GM18951 (cell line): Measurements from ENCODE around the gene PPL.
"Not testable (repeated sequence)": the region's sequence is repeated elsewhere in the genome, so short reads cannot be mapped to it uniquely, and the experiment has no call there.

Experiments used
- POLR2A ChIP-seq: IDR thresholded peaks from 4 replicates; pipeline ENCODE4 v1.6.1; 2011; ENCODE audit warnings: mild to moderate bottlenecking; ENCODE audit not compliant: insufficient read length, insufficient read depth; ENCODE audit errors: extremely low read depth
- in situ Hi-C: fragments of 300-500 bp; cut with MboI; formaldehyde crosslinking; loops from one replicate; pipeline ENCODE4 v1.12.0; 2022; ENCODE audit warnings: low sequenced_read_pairs, mixed read lengths, inconsistent platforms; ENCODE audit not compliant: unreplicated experiment

PPL gene

DNA sequence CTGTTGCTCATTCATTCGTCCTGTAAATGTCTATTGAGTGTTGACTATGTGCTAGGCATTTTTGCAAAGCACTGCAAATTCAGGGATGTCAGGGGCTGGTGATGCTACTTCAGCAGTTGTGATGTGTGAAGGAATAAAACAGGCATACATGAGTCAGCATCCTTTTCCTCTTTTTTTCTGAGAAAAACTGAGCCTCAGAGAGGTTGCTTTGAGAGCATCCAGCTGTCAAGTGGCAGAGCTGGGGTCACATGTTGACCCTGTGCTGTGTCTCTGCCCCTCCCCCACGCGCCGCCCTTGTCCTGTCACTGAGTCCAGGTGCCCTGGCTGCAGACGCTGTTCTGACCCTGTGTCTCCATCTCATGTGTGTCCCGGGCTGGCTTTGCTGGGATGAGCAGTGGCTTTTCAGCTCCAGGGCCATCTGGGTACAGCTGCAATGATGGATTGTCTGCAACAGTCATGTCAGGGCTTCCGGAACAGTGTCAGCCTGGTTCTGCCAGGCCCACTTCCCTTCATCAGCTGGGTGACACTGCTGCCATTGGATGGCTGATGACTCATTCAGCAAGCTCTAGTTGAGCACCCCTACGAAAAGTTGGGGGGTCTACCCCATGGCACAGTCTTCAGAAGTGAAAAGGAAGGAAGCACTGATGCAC, 36.1 kb upstream of the PPL start:
- in situ Hi-C loops = no loop called here
- no peak for TF ChIP-seq POLR2A

DNA sequence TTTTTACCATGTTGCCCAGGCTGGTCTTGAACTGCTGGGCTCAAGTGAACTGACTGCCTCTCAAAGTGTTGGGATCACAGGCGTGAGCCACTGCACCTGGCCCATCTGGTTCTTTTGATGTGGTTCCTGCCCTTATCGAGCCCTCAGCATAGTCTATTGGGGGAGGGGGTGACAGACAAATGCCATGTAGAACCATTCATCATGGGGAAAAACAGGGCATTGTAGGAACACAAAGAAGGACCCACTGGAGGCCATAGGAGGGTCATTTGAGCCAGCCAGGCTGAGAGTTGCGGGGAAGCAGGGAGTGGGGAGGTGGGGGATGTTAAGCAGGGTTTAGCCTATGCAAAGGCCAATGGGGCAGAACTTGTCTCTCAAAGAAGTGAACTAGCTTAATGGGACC, 33.1 kb upstream of the PPL start:
- in situ Hi-C loops = no loop called here
- TF ChIP-seq POLR2A = no peak

DNA sequence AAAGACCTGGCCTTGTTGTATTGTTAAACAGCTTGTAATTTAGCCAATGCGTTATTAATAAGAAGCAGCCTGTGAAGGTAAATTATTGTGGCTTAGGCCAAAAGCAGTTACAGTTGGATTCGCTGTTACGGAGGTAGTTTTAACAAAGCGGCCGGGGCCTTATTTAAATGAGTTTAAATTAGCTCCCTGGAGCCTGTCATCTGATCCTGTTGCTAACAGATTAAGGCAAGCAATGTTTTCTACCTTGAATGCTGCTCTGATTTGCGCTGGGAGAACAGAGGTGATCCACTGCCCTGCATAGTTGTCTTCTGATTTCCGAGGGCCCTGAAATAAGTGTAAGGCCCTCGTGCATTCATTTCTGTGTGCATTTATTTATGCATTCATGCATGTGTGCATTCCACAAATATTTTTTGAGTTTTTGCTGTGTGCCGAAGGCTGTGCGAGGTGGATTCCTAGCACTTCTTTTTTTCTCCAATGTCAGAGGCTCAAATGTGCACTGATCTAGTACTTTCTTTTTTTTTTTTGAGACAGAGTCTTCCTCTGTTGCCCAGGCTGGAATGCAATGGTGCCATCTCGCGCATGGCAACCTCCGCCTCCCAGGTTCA, 32.0 kb upstream of the PPL start:
- in situ Hi-C loops = no loop called here
- no peak for TF ChIP-seq POLR2A

DNA sequence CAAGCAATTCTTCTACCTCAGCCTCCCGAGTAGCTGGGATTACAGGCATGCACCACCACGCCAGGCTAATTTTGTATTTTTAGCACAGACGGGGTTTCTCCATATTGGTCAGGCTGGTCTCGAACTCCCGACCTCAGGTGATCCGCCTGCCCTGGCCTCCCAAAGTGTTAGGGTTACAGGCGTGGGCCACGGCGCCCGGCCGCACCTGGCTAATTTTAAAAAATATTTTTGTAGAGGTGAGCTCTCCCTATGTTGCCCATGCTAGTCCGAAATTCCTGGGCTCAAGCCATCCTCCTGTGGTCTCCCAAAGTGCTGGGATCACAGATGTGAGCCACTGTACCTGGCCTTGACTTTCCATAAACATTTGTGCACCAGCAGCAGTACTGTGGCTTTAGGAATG, 31.3 kb upstream of the PPL start:
- in situ Hi-C loops = not testable (repeated sequence)

DNA sequence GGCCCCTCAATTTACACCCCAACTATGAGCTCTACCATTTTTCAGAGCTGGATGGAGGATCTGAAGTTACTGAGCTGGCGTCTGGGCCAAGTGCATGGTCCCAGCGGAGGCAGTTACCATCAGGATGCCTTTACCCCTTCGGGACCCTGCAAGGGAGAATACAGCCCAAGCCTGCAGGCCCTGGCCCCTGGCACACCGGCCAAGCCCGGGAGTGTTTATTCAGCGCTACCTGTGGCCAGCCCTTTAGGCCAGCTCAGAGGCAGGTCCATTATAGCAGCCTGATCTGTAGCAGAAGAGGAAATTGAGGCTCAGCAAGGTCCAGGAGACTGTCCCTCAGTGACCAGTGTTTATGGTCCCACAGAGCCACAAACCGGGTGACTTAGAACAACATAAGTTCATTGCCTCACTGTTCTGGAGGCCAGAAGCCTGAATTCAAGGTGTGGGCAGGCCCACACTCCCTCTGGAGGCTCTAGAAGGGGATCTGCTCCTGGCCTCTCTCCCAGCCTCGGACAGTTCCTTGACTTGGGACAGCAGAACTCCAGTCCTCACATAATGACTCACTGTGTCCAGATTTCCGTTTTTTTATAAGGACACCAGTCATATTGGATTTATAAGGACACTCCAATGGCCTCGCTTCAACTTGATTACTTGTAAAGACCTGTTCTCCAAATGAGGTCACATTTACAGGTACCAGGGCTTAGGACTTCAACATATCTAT, 29.9 kb upstream of the PPL start:
- no peak for TF ChIP-seq POLR2A
- in situ Hi-C loops = no loop called here

DNA sequence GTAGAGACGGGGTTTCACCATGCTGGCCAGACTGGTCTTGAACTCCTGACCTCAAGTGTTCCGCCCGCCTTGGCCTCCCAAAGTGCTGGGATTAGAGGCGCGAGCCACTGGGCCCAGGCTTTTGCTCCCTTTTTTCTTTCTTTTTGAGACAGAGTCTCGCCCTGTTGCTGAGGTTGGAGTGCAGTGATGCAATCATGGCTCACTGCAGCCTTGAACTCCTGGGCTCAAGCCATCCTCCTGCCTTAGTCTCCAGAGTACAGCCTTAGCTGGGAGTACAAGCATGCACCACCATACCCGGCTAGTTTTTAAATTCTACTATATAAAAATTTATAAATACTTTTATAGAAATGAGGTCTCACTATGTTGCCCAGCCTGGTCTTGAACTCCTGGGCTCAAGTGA, 26.6 kb upstream of the PPL start:
- in situ Hi-C loops = not testable (repeated sequence)

DNA sequence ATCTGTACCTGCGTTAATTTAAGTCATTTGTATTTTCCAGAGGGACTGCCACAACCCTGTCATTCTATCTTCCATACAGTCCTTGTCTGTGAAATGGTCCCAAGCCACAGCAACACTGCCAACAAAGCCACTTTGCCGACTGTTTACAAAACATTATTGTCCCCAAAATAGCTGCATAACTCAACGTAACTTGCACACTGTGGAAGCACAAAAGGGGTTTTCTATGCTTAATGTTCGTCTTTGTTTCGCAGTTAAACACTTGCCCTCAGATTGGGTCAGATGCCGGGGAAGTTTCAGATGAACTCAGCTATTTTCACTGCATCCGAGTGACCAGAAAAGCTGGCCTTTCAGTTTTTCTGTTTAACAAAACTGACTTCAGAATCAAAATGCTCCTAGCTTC, 25.8 kb upstream of the PPL start:
- TF ChIP-seq POLR2A = no peak
- in situ Hi-C loops = no loop called here

DNA sequence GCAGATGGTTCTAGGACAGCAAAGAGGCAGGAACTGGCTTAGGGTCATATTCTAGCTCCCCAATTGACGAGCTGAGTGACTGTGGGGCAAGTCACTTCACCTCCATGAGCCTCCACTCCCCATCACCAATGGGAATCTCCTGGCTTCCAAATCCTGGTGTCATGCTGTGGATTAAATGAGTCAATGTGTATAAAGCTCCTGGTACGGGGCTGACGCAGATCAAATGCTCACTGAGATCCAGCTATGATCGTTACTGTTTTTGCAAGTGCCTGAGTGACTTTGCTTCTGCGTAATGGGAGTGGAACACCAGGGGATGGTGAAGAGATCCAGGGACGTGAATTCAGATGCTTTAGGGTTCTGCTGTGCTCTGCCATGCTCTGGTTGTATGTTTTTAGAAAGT, 23.6 kb upstream of the PPL start:
- in situ Hi-C loops = no loop called here
- no peak for TF ChIP-seq POLR2A

DNA sequence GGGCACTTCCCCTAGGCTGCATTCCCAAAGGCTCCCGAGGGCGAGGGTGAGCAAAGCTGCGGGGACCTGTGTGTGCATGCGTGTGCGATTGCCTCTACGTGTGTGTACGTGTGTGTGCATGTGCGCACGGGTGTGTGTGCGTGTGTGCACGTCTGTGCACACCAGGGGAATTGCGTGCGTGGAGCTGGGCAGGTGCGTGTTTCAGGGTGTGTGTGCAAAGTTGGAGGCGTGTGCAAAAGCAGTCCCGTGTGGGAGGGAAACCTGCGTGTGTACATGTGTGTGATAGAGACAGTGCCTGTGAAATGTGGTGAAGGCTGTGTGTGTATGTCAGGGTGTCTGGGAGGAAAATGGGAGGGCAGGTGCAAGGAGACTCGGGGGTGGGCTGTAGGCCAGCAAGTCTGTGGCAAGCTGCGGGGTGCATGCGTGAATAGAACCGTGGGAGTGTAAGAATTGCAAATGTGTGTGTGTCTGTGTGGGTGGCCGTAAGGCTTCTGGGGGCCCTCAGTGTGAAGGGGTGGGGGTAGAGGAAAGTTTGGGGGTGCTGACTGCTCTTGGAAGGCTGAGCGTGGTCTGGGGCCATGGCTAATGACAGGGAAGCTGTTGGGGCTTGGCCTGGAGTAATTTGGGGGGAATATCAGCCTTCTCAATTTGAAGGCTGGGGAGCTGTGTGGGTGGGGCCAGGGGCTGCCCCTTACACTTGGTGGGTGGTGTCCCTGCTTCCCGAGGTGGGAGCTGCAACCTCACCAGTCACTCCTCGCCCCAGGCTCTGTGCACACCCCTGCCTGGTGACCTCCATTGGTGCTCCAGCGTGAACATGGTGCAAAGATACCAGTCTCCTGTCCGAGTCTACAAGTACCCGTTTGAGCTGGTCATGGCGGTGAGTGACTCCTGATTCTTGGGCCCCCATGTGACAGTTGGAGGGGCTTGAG, 21.8 kb upstream of the PPL start:
- in situ Hi-C loops = no loop called here
- TF ChIP-seq POLR2A = no peak

DNA sequence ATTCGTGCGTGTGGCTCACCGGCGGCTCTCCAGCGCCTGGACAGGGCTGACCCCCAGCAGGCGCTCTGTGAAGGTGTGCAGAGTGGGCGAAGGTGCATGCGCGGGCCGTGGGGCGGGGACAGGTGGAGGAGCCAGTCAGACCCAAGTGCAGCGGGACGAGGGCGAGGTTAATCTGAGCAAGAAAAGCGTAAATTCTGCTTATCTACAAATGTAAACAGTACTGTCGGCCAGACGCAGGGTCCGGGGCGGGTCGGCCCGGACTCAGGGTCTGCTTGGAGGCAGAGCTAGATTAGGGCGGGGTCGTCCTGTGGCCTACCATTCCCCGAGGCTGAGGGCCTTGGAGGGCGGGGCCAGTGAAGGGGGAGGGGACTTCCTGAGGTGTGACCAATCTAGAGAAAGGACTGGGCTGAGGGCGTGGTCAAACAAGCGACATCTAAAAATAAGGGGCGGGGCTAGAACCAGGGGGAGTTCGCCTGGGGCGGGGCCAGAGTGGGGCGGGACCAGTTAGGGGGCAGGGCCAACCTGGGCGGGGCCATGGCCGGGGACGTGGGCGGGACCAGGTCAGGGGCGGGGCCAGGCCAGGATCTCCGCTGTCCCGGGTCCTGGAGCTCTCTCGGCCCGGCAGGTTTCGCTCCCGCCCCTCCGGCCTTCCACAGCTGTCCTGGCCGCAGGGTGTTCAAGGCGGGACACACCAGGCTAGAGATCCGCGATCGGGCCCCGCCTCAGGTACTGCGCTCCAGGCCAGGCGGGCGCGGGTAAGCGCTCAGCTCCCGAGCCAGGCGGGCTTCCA, 21.0 kb upstream of the PPL start, which contains the start of gene SEC14L5:
Gene SEC14L5, plus strand, starts transcription at position 611 of the 790 bp plus-strand sequence. CDS start 994 bp downstream, outside the sequence.
- in situ Hi-C loops = no loop called here
- no peak for TF ChIP-seq POLR2A

DNA sequence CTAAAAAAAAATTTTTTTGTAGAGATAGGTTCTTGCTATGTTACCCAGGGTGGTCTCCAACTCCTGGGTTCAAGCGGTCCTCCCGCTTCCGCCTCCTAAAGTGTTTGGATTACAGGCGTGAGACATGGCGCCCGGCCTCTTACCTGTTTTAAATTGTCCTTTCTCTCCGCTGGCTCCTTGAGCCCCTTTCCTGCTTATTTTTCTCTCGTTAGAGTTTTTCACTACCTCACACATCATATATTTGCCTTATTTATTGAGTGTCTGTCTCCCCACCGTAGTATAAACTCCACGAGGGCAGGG, 20.4 kb upstream of the PPL start:
- no peak for TF ChIP-seq POLR2A
- in situ Hi-C loops = no loop called here

DNA sequence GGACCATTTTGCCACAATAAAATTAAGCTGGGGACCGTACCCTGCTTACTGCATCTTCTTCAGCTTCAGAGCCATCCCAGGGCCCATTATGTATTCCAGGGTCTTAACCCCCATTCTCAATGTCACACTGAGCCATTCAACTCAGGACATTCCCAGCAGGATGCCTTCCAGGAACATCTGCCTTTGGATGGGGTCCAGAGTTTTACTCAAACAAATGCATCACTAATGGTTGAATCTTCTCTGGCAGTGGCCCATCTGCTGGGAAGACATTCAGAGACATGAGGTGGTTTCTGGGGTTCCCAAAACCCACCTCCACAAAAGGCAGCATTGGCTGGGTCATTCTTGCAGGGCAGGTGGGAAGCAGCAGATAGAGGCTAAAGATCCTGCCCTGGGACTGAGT, 17.8 kb upstream of the PPL start:
- no peak for TF ChIP-seq POLR2A
- in situ Hi-C loops = no loop called here

DNA sequence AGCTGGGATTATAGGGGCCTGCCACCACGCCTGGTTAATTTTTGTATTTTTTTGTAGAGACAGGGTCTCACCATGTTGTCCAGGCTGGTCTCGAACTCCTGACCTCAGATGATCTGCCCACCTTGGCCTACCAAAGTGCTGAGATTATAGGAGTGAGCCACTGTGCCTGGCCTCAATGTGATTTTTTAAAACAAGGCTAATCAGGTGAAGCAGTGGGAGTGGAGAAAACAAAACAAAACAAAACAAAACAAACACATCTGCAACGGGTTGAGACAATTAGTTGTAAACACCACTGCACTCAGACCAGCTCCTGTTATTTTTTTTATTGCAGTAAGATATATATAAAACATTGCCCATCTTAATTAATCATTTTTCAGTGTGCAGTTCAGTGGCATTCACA, 14.6 kb upstream of the PPL start:
- in situ Hi-C loops = not testable (repeated sequence)
